Vagina (tissue), 2 donors: Measurements from ENCODE around the gene AQP7.

Experiments used
- CTCF ChIP-seq, 3 experiments: fragments of 450-650 bp in 2 of 3; fragments of 200-600 bp in 1 of 3; sonication (generic) in 1 of 3; IDR thresholded peaks; one replicate each; pipeline ENCODE4 v1.5.1; 2017 to 2019; ENCODE audit warnings: antibody characterized with exemption in 3 of 3, mild to moderate bottlenecking in 2 of 3, moderate library complexity in 2 of 3
- POLR2A ChIP-seq, 2 donors: fragments of 450-650 bp; IDR thresholded peaks; one replicate each; pipeline ENCODE4 v1.6.1; 2017; ENCODE audit warnings: antibody characterized with exemption in 2 of 2, mild to moderate bottlenecking in 2 of 2, moderate library complexity in 2 of 2
- POLR2AphosphoS5 ChIP-seq, 2 donors: sonication (generic); formaldehyde crosslinking; IDR thresholded peaks; one replicate each; pipeline ENCODE4 v1.9.0; 2017; ENCODE audit warnings: antibody characterized with exemption in 2 of 2, mild to moderate bottlenecking in 2 of 2, low read depth in 1 of 2; ENCODE audit not compliant: insufficient read depth in 1 of 2

GRCh38 chr9:33439731-33440130 is 37.4 kb upstream of the AQP7 start:
- TF ChIP-seq CTCF (IDR thresholded peaks at IDR 0.05), result no peak
- no peak for TF ChIP-seq POLR2AphosphoS5 (IDR thresholded peaks at IDR 0.05; ENCODE audit: insufficient read depth in 1 of 2, low read depth in 1 of 2)
- TF ChIP-seq POLR2A (IDR thresholded peaks at IDR 0.05), result no peak
